A375 (cell line): ENCODE data around the gene PLXNA2. TPM values are rescaled to one million over a fixed set of nuclear protein-coding genes. Genes with fewer than 3 reads are reported as not detected.

Experiments
- small RNA-seq: library from RNA; depleted of rRNA; stranded (forward); fragments of <200 nt; gene quantifications from one replicate; pipeline ENCODE3, GENCODE V24; 2014
- total RNA-seq: library from RNA; depleted of rRNA; stranded (reverse); fragments of >200 nt; shearing (Covaris generic); gene quantifications from 2 replicates; pipeline ENCODE4 v1.2.3, GENCODE V29; 2014; rRNA removed

The PLXNA2 gene, protein sequence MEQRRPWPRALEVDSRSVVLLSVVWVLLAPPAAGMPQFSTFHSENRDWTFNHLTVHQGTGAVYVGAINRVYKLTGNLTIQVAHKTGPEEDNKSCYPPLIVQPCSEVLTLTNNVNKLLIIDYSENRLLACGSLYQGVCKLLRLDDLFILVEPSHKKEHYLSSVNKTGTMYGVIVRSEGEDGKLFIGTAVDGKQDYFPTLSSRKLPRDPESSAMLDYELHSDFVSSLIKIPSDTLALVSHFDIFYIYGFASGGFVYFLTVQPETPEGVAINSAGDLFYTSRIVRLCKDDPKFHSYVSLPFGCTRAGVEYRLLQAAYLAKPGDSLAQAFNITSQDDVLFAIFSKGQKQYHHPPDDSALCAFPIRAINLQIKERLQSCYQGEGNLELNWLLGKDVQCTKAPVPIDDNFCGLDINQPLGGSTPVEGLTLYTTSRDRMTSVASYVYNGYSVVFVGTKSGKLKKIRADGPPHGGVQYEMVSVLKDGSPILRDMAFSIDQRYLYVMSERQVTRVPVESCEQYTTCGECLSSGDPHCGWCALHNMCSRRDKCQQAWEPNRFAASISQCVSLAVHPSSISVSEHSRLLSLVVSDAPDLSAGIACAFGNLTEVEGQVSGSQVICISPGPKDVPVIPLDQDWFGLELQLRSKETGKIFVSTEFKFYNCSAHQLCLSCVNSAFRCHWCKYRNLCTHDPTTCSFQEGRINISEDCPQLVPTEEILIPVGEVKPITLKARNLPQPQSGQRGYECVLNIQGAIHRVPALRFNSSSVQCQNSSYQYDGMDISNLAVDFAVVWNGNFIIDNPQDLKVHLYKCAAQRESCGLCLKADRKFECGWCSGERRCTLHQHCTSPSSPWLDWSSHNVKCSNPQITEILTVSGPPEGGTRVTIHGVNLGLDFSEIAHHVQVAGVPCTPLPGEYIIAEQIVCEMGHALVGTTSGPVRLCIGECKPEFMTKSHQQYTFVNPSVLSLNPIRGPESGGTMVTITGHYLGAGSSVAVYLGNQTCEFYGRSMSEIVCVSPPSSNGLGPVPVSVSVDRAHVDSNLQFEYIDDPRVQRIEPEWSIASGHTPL (N-terminal part only)
- total RNA-seq, result 4.2 and 6.7 TPM in 2 replicates

DNA sequence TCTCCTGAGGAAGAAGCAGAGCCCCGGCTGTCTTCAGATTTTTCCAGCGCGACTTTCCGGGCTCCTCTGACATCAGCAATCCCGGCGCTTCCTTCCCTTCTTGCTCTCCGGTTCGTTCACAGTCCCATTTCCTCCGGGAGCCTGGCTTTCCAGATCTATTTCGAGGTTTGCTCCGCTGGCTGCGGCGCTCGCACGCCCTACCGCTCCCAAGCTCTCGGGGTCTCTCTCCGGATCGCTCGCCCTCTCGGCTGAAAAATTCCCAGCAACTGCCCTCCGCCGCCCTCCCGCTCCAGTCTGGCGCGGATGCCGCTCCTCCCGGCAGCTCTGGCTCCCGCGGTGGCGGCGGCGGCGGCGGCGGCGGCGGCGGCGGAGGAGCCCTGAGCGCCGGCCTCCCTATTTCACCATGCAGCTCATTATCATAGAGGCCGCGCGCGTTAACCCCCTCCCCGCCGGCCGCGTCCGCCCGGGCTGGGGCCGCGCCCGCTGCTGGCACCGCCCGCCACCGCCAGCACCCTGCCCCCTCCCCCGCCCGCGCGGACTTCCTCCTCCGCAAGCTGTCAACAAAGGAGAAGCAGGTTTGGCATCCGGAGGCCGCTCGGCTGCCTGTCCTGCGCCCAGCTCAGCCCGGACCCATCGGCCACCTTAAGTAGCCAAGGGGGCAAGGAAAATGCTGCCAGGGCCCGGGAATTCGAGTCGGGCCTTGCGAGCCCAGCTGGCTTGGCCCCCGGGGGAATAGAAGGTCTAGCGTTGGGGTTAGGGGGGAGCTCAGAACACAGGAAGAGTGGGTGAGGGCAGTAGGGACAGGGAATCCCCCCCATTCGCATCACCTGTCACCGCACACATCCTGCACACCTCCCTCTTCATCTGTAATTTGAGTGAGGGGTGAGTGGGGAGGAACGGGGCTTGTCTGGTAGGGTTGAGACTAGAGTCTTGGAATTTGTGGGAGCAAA is at the start of gene PLXNA2:
Gene PLXNA2 (minus strand): TSS at position 418 of the 950 bp plus-strand sequence. CDS start 26,462 bp downstream, outside the sequence.

Small RNA genes lying within 50 kb of the gene (small RNA-seq; reads per million reads assigned to genes)
- gene AL606753.1, result not detected
